Measurements from ENCODE around the gene BANP.
"Not testable (repeated sequence)": the region's sequence is repeated elsewhere in the genome, so short reads cannot be mapped to it uniquely, and the experiment has no call there.

BANP gene

GRCh38 chr16:88050952-88051660, 99.9 kb downstream of the BANP start:
- DNase-seq, result no peak

DNA sequence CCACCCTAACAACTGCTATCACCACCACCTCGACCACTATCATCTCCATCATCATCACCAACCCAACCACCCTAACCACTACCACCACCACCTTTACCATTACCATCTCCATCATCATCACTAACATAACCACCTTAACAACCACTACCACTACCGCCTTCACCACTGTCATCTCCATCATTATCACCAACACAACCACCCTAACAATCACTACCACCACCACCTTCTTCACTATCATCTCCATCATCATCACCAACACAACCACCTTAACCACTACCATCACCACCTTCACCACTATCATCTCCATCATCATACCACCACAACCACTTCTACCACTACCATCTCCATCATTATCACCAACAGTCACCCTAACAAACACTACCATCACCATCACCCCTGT, 101.4 kb downstream of the BANP start:
- DNase-seq, result no peak

- DNase-seq, result not testable (repeated sequence)
Observed at GRCh38 chr16:88053479-88053878, 102.2 kb downstream of the BANP start.

- no peak for DNase-seq
Observed at GRCh38 chr16:88055356-88055755, 104.1 kb downstream of the BANP start.

- DNase-seq, result no peak
Observed at GRCh38 chr16:88056212-88056611, 105.0 kb downstream of the BANP start.

GRCh38 chr16:88057656-88058055, 106.4 kb downstream of the BANP start:
- no peak for DNase-seq

DNA sequence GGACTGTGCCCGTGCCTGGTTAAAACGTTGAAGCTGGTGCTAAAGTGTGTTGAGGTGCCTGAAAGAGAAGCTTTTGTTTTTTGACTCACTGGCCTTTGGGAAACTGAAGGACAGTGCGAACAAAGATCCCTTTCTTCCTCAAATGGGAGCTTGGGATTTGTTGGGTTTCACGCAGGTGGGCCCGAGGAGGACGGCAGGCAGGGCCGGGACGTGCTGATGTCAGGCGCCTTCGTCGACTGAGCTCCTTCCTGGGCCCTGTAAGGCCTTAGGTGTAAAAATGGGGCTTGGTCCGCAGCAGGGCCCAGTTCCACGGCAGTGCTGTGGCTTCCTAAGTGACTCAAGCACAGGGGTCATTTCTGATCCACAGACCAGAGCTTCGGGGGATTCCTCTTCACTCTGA, 106.9 kb downstream of the BANP start:
- DNase-seq, result no peak

- DNase-seq, result no peak
Observed at GRCh38 chr16:88058817-88059216, 107.6 kb downstream of the BANP start.

GRCh38 chr16:88059701-88060386, 108.6 kb downstream of the BANP start:
- no peak for DNase-seq

- no peak for DNase-seq
Observed at GRCh38 chr16:88060524-88061219, 109.4 kb downstream of the BANP start.

GRCh38 chr16:88061346-88062110, 110.3 kb downstream of the BANP start:
- no peak for DNase-seq

DNA sequence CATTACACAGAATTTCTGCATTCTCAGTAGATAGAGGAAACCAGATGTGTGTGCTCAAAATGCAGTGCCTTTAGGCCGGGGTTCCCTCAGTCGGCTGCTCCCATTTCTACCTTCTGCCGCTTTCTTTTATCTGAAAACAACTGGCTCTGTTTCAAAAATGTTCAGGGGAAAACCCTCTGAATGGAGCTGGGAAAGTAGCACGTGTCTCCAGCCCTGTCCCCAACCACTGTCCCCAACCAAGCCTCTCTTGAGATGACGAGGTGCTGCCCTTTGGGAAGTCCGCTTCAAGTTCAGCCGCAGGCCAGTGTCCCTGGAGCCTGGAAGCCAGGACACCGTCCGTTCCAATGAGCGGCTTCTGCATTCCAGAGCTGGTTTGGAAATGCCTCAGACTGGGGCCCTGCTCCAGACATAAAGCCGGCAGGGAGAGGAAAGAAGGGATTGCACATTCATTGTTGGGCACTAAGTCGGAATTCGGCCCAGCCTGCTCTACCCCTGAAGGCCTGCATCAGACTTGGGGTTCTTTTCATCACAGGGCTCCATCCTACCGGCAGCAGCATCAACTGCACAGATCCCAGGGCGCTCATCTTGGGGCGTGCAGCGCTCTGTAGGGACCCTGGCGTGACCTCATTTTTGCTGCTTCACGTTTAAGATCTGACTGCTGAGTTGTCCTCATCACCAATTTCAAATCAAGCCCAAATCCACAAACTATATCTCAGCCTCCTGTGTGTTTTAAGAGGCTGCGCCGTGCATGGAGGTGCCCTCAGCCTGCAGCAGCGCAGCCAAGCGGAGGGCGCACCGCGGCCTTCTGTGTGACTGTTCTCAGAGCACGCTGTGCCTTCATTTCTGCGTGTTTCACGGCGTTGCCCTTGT, 111.3 kb downstream of the BANP start:
- DNase-seq, result peak; percentile 61

GRCh38 chr16:88063211-88063773, 112.1 kb downstream of the BANP start:
- DNase-seq, result no peak

DNA sequence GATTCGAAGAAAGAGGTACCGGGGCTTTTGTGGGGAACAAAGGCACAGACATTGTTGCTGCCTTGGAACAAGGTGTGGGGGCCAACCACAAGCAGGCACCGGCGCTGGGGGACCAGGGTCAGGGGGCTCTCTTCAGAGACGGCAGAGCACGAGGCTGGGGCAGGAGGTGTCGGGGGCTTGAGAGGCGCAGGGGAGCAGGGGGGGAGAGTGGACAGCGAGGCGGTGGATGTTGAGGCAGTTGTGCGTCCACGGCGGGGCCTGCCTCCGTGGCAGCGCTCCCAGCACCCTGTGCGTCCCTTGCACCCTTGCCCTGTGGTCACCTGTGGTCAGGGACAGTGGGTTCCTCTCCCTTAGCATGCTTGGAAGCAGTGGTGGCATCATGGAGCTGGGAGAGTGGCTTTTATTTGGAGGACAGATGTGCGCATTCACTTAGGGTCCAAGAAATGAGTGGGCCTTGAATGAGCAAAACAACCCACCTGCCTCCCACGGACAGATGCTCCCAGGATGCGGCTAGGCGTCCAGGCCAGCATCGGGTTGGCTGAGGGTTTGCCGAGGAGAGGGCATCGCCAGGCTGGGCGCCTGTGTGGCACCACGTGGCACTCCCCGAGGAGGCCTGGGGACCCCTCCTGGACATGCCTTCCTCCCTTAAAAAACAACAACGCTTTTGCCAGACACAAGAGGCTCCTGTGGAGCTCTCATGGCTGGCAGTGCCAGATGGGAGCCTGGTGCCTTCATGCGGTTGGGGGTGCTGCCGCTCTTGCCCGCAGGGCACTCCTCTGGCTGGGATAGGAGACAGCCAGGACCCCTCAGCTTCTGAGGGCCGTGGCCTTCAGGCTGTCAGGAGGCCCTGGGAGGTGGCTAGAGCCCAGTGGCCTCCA, 113.0 kb downstream of the BANP start:
- DNase-seq, result no peak

- DNase-seq, result no peak
Observed at GRCh38 chr16:88064889-88065746, 113.9 kb downstream of the BANP start.

DNA sequence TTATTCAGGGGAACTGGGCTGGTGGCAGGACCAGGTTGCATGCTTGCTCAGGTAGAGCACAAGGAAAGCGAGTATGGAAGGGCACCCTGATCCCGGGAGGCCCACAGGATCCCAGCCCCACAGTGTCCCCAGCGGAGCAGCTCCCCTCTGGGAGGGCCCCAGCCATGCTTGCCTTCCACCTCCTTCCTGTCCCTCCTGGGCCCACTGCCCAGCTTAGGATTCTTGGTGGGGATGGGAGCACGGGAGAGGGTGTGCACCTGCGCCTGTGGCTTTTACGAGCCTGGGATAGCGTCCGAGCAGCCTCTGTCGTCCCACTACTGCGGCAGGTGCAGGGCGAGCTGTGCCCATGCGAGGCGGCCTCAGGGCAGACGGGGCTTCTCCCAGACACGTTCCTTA, 114.5 kb downstream of the BANP start:
- DNase-seq, result no peak

GRCh38 chr16:88066234-88066633, 115.0 kb downstream of the BANP start:
- no peak for DNase-seq

- DNase-seq, result no peak
Observed at GRCh38 chr16:88066680-88067529, 115.7 kb downstream of the BANP start.

Measured in retina (tissue), 1 donor.